ENCODE data around the gene CPA4.

GRCh38 chr7:130279906-130280305 is 13.1 kb upstream of the CPA4 start:
- TF ChIP-seq EZH2phosphoT487 (IDR thresholded peaks at IDR 0.05; ENCODE audit: low read depth, severe bottlenecking, unreplicated experiment) (no peak), CTCF (IDR thresholded peaks at IDR 0.05; ENCODE audit: poor library complexity) (no peak)

All from hepatocyte (in vitro differentiated cells).